ENCODE data around the gene FAM234A.
"Not testable (repeated sequence)": the region's sequence is repeated elsewhere in the genome, so short reads cannot be mapped to it uniquely, and the experiment has no call there.

GRCh38 chr16:211631-212180, 22.9 kb upstream of the FAM234A start:
- not testable (repeated sequence) for TF ChIP-seq CTCF (IDR thresholded peaks at IDR 0.05; ENCODE audit: low read length); EZH2 (IDR thresholded peaks at IDR 0.05; ENCODE audit: borderline replicate concordance, low read length)

Data from OCI-LY1 (cell line).